ENCODE measurements around the gene CDH23.
A peak's percentile ranks its signal among the peaks of the same experiment; 100 is the strongest.

Gene CDH23

DNA sequence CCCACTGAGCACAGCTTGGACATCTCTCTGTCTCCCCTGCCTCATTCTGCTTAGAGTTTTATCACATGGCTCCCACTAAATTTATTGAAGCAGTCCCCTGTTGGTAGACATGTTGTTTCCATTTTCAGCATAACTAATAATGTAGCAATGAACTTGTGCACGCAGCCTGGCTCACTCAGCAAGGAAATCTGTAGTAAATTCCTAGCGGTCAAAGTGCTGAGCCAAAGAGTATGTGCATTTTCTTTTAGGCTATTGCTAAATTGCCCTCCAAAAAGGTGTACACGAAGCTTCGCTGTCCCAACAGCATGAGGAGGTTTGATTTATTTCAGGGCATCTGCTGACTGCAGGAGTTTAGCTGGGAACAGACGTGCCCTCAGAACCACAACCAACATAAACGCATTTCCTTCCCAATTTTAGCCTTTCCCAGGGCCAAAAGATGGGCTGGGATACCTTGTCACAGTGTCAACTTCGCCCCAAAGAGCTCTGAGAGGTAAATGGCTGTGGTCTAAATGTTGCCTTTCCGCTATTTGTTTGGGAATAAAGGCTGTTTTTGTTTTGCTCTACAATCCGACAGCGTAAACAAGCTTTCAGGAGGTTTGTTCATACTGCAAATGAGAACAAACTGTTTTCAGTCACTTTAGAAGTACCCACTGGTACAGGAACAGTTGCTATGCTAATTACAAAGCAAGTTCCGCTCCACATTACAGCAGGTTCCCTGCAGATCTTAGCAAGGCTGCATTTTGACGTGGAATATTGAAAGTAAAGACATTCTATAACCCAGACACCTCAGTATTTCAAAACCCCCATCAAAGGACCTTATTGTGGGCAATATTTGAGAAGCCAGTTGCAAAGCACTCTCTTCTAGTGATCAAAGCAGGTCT, 359.8 kb downstream of the CDH23 start:
- DNase-seq (ENCODE audit: low read depth) = no peak

DNA sequence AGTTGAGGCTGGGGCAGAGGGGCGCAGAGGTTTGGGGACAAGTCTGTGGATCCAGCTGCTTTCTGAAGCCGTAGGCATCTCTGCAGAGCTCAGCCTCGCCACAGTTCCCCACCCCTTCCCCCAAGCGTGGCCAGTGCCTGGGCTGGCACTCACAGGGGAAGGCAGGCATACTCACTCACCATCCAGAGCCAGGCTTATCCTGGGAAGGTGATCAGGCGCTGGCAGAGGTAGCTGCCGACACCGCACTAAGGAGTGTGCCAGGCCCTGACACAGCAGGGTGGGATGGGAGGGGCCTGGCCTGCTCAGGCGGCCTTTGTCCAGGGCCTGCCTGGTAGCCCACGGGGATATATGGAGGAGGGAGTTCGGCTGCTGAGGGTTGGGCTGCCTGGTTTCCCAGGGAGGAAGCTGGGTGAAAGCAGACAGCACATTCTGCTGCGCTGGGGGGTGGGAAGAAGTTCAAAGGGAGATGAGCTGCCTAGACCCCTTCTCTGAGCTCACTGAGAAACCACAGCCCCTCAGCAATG, 360.7 kb downstream of the CDH23 start:
- DNase-seq (ENCODE audit: low read depth) = no peak

DNA sequence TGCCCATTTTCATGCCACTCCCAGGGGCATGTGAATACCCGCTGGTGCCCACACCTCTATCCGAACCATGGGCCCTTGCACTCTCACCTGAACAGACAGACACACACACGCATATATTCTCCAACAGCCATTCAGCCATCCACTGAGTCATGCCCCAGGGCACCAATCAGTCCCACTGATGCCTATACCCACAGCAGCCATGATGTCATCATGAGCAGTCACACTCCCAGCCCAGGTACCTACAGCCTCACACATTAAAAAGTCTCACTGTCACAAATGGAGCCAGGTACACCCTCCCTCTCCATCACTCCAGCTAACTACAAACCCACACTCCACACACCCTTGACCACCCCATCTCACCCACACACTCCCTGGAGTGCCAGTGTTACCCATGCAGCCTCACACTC, 364.4 kb downstream of the CDH23 start:
- peak; percentile 73 for DNase-seq (ENCODE audit: low read depth)

DNA sequence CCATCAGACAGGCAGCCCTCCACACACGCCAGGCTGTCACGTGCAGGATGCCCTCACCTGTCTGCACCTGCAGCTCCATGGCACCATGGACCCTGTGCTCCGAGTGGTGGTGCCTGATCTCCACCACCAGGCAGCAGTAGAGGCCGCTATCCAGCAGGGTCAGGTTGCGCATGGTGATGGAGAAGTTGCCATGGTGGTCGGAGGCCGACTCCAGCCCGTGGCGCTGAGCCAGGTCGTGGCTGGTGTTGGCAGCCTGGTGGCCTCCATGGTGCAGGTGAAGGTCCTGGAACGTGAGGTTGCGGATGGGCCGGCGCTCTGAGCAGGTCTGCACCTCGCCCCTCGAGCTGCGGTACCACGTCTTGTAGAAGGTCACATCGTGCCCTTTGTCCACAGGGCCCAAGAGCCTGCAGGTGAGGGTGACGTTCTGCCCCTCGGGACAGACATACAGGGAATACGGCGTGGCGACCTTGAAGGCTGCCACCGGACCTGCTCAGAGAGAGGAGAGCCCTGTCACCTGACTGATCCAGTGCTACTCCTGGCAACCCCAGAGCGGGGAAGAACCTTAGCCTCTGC, 364.9 kb downstream of the CDH23 start:
- DNase-seq (ENCODE audit: low read depth) = no peak

DNA sequence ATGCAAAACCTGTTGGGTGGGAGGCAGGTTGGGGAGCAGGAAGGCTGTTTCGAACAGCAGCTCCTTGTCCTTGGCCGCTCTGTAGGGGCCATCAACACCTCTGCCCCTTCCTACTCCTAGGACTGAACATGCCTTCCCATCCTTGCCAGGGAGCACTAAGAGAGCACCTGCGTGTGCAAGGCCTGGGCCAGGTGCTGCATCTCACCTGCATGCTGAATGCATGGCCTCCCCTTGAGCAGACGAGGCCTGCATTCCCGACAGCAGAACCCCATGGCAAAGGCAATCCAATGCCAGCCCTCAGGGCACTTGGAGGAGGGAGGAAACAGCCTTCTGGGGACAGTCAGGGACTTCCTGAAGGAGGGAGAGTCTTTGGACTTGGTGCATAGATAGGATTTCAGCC, 365.6 kb downstream of the CDH23 start:
- DNase-seq (ENCODE audit: low read depth) = no peak

DNA sequence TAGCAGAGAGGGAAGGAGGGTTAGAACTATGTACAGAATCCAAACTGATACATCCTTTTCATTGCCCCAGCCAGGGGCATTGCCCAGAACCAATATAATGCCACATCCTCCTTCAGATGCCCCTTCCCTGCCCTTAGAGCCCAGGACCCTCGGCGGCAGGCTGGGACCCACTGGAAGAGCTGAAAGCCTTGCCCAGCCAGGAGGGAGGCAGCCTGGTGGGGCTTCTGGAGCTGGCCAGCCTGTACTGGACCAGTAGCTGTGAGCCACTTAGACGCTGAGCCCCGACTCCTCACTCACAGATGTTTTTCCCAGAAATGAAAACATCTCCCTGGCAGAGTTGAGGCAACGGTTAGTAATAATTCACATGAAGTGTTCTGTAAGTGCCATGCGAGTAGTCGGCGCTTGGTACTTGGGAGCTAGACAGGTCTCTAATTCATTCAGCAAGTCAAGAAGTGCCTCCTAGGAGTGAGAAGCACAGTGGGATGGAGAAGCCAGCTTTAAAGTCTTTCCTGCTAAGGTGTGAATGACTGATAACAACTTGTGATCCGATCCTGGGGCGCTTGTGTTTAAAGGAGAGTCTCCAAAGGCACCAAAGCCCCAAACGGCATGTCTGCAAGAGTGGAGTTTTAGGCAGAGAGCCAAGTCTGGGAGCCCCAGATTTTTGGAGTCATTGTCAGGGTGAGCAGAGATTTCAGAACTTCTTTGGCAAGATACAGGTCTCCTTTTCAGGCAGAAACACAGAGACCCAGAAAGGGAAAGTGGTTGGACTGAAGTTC, 366.8 kb downstream of the CDH23 start:
- no peak for DNase-seq (ENCODE audit: low read depth)

DNA sequence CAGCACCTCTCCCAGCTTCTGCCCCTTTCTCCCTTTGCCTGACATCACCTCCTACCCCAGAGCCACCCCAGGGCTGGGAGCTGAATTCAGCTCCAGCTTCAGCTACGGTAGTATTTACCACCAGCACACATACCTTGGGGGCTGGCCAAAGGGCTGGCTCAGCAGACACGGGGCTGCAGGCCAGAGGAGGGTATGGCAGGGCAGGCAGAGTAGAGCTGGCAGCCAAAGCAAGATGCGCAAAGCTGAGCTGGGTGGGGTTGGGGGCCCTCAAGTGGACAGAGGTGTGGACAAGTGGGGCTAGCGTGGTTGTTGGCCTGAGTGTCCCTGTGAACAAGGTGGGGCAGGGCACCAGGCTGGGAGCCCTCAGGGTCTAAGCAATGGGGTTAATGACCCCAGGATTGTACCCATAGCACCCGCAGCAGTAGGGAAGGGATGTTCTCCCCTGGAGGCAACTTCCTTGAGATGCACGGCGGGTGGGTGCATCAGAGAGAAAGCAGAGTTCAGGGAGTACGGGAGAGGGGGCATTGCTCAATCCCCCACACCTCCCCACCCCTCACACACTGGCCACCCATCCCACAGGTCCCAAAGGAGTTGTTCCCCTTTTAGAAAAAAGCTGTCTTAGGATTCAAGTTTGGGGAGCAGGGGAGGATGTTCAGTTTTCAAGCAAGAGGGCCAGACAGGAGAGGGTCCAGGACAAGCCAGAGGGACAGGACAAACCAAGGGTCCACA, 368.6 kb downstream of the CDH23 start:
- DNase-seq (ENCODE audit: low read depth) = no peak

DNA sequence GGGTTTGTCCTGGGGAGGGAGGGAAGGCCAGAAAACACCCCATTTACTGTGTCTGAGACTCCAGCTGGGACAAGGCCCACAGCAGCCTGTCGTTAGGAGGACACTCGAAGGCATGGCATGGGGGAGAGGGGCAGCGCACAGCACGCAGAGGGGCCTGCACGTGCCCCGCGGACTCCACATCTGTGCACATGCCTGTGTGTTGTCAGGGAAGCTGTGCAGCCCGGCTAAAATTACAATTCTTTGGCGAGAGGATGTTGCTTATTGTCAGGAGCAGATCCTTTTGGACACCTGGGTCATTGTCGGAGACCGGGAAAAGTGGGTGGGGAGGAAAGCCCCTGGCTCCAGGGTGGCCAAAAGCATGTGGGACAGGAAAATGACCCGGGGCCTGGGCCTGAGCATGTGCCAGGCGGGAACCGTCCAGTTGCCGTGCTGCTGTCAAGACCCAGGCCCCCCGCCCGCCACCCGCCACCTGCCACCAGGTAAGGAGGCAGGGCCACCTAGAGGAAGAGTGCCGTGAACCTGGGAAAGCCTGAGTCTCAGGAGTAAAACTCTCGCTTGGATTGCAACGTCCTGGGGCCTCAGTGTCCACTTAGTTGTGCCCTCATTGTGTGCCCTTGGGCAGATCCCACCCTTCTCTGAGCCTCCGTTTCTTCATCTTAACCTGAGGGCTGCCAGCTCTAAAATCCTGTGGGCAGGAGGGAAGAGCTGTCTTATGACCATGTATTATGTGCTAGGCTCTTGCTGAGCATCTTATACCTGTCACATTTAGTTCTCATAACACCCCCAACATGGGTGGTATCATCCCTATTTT, 369.4 kb downstream of the CDH23 start:
- DNase-seq (ENCODE audit: low read depth) = no peak

DNA sequence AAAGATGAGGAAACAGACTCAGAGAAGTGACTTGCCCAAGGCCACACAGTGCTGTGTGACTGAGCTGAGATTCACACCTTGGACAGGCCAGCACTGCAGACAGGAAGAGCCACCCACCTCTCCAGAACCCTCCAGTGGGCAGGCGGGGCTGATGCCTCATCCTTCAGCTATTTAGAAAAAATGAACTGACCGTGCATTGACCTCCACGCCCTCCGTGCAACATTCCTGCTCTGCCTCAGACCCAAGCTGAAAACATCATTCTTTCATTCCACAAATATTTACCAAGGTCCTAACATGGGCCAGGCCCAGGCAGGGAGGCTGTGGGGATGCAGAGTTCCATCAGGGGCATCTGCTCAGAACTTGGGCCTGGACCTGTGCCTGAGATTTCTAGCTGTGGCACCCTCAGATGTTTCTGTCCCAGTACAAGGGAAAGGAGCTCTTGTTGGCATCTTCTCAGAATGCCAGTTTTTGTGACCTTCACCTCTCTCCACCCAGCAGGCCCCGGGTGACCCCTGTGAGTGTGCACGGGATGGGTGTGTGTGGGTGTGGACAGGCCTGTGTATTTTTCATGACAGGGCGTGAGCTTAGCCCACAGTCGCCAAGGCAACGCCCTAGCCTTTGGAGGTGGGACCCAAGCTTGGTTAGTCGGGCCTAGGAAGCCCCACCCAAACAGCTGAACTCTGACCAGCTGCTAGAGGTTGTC, 370.1 kb downstream of the CDH23 start:
- DNase-seq (ENCODE audit: low read depth) = no peak

DNA sequence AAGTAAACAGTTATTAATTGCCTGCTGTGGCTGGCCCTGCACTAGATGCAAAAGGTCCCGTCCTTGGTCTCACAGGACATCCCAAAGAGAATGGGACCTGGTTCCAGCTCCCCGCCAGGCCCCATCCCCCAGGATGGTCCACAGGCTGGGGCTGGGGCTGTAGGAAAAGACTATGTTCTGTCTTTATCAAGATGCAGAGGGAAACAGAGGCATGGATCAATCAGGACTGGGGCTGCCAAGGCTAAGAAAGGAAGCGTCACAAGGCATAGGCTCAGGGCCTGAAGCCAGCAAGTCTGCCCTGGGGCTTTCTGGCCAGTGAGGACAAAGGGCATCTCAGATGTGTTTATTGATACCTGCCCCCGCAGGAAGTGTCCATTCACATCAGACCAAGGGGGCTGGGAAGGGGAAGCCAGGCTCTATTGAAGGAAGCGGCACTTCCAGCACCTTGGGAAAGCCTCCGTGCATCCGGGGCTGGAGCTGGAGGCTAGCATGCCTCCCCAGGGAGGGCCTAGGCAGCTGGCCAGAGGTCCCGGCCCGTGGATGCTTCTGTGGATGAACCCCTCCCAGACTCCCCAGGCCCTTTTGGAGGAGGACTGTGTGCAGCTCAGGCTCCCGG, 370.8 kb downstream of the CDH23 start:
- no peak for DNase-seq (ENCODE audit: low read depth)

DNA sequence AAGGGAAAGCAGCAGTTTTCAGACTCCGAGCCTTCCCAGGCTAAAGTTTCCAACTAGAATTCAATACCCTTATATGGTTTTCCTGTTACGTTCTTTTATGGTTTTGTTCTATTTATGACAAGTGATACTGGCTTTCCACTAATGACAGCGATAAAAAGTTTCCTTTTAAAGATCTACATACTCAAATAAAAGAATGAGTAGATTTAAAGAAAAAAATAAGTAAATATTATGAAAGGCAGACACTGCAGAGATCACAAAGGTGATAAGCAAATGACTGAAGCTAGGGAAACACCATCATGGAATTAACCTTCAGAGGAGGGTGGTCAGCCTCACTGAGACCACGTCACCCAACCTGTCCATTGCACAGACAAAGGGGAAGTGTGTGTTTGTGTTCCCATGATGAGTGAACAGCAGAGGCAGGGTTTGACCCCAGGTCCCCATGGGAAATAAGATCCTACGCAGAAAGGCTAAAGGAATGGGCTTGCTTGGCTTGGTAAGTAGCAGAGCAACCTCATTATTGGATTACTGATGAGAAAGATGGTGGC, 372.6 kb downstream of the CDH23 start:
- no peak for DNase-seq (ENCODE audit: low read depth)

DNA sequence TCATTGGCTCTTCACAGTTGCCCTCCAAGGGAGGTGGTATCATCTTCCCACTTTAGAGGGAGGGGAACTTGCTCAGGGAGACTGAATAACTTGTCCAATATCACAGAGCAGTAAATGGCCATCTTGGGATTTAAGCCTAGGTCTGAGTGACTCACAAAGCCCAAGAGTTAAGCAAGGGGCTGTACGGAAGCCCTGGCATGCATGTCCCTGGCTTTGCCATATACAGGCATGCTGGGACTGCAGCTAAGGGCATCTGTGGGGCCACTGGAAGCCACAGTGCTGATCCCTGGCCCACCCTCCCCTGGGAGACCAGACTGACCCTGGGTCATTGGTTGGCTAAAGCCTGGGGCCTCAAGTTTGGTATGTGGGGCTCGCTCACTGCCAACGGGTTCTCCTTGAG, 373.5 kb downstream of the CDH23 start:
- DNase-seq (ENCODE audit: low read depth) = no peak

DNA sequence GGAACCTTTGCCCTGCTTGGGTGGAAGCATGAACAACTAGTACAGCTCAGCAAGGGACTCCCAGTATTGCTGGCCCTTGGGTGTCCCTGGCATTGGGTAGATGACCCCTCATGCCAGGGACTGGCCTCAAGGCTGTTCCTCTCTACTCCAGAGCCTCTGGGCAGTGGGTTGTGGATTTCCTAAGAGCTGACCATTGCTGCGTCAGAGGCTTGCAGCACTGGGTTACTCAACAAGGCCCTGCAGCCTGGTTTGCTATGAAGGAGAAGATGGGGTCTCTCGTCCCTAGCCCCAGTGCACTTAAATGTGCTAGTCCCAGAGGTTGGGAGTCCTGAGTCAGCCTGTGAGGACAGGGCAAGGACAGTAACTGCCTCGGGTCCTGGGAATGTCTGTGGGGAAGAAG, 374.1 kb downstream of the CDH23 start:
- DNase-seq (ENCODE audit: low read depth) = no peak

DNA sequence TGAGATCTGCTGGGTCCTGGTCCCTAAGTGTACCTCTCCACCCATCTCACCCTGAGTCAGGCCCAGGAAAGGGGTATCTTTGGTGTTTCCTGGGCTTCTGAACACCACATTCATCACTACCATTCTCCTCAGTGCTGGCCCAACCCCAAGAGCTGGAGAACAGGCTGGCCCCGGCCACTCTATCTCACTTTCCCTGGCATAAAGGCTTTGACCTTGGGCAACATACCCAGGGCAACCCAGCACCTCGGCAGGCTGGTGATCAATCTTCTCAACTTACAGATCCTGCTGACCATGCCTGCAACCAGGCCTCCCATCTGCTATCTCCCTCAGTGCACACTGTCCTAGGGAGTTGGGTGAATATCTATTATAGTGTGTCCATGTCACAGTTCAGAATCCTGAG, 374.5 kb downstream of the CDH23 start:
- DNase-seq (ENCODE audit: low read depth) = no peak

DNA sequence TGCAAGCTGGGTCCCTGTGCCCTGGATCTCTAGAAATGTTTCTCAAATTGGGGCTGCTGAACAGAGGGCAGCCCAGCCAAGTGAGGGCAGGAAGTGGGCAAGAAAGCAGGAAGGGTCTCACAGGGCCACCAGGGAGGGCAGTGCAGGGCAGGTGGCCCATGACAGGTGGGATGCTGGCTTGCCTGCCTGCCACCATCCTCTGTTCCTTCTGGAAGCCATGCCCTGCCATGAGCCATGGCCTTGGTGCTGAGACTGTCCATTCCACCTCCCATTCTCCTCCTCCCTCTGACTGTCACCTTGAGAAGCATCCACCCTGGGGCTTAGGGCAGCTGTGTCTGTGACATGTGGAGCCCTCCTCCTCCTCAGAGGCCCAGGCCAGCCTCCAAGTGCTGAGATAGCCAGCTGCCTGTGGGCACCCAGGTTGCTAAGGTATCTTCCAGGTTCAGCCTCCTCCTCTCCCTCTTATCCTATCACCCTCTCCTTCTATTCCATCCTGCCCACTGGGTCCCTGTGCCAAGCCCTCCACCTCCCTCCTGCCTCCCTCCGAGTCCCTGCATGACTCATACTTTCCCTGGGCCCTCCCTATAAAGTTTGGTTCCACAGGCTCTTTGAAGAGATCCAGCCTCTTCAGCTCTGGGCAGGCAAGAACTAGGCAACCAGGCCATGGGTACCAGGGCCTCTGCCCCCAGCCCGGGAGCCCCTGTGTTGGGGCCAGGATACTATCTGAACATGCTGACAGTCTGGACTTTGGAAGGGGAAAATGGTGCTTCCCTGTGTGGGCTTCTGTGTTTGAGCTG, 375.3 kb downstream of the CDH23 start:
- DNase-seq (ENCODE audit: low read depth) = peak; percentile 66

DNA sequence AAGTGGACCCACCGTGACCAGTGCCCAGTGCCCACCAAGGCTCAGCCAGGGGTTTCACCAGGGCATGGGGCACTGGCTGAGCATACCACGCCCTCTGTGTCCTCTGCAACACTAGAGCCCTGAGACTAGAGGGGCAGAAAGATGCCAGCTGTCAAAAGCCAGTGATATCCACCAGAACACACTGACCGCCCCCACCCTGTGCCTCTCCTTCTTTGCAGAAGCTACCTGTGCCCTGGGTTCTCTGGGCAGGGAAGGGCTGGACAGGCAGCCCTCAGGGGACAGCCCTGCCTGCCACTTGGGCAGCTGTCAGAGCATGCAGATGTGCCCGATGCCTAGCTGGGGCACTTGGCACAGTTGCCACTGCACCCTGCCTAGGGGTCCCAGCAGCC, 376.1 kb downstream of the CDH23 start:
- no peak for DNase-seq (ENCODE audit: low read depth)

DNA sequence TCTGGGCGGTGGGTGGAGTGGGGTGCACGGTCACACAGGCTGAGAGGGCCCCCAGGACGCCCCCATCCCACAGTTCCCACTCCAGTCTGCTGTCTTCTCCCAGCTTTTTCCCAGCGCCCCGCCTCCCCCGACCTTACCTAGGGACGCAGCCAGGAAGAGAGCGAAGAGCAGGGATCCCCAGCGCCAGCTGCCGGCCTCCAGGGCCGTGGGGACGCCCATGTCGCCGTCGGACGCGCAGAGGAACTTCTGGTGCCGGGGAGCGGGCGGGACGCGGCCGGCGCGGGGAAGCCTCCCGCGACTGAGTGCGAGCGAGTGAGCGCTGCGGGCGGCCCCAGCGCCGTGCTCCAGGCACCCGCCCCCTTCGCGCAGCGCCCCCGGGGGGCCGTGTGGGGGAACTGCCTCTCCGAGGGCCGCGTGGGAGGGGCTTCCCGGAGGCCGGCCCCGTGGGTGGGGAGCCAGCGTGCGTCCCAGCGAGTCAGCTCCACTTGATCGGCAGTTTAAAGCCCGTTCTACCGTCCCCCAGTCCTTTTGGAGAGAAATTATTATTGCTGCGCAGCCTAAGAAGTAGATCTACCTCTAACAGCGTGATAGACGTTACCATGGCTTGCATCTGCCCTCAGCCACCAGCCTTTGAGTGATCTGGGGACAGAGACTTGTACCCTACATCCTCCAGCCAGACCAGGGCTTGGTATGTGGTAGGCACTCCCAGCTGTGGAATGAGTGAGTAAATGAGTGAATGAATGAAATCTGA, 376.7 kb downstream of the CDH23 start, which contains the start of gene VSIR:
Gene VSIR, minus strand, starts transcription at position 300 of the 751 bp plus-strand sequence. Its CDS starts 81 bp downstream, at position 219.
- DNase-seq (ENCODE audit: low read depth) = peak; percentile 95

All from stimulated activated CD4-positive, alpha-beta T cell treated with anti-CD3 and anti-CD28 coated beads, Interleukin-2, amount 100 ng/mL, for 4 hours (primary cell).